K562 (cell line): Measurements from ENCODE around the gene SNAPC2. TPM values are rescaled to one million over a fixed set of nuclear protein-coding genes. Genes with fewer than 3 reads are reported as not detected.

Experiments
- ATF4 ChIP-seq: fragments of 450-650 bp; formaldehyde crosslinking; IDR thresholded peaks from 2 replicates; pipeline ENCODE4 v1.4.0; 2022; ENCODE audit warnings: mild to moderate bottlenecking, moderate library complexity
- CTCFL ChIP-seq: IDR thresholded peaks from 2 replicates; pipeline ENCODE4 v1.6.1; 2011; ENCODE audit warnings: borderline replicate concordance, low read depth, mild to moderate bottlenecking, moderate library complexity, low read length; ENCODE audit not compliant: insufficient read depth, poor library complexity, severe bottlenecking
- FOS ChIP-seq: IDR thresholded peaks from 3 replicates; pipeline ENCODE4 v1.6.1; 2011; ENCODE audit not compliant: insufficient read length; ENCODE audit errors: extremely low read depth
- SAP30 ChIP-seq: fragments of 200-600 bp; sonication (generic); IDR thresholded peaks from 2 replicates; pipeline ENCODE4 v1.6.1; 2012; ENCODE audit warnings: borderline replicate concordance, low read depth, mild to moderate bottlenecking, moderate library complexity, low read length, control low read depth, inconsistent platforms; ENCODE audit not compliant: insufficient read depth, poor library complexity, severe bottlenecking
- TRIM28 ChIP-seq: fragments of 450-650 bp; IDR thresholded peaks from 2 replicates; pipeline ENCODE4 v1.6.1; 2017
- ZFP91 ChIP-seq: sonication (generic); formaldehyde crosslinking; IDR thresholded peaks from 2 replicates; pipeline ENCODE4 v1.8.0; 2022; ENCODE audit warnings: mild to moderate bottlenecking, missing genetic modification reagents
- ZNF449 ChIP-seq: fragments of 250-450 bp; sonication (Bioruptor Pico); IDR thresholded peaks from 2 replicates; pipeline ENCODE4 v1.8.0; 2022; ENCODE audit warnings: moderate library complexity, mild to moderate bottlenecking, inconsistent platforms
- ZNF511 ChIP-seq: sonication (generic); formaldehyde crosslinking; IDR thresholded peaks from 2 replicates; pipeline ENCODE4 v1.8.0; 2022; ENCODE audit warnings: mild to moderate bottlenecking, missing genetic modification reagents
- ZNF644 ChIP-seq: fragments of 200-800 bp; sonication (Bioruptor generic); IDR thresholded peaks from 2 replicates; pipeline ENCODE4 v1.6.1; 2016; ENCODE audit warnings: low read depth, missing genetic modification characterization, missing compliant biosample characterization
- ZNF695 ChIP-seq: fragments of 450-650 bp; formaldehyde crosslinking; IDR thresholded peaks from 2 replicates; pipeline ENCODE4 v1.4.0; 2020; ENCODE audit warnings: mild to moderate bottlenecking, moderate library complexity
- ZNF778 ChIP-seq: fragments of 450-650 bp; formaldehyde crosslinking; IDR thresholded peaks from 2 replicates; pipeline ENCODE4 v1.4.0; 2020; ENCODE audit warnings: mild to moderate bottlenecking, moderate library complexity
- ZNF780A ChIP-seq: fragments of 250-450 bp; sonication (Bioruptor Pico); IDR thresholded peaks from 2 replicates; pipeline ENCODE4 v1.5.0; 2021; ENCODE audit warnings: mild to moderate bottlenecking
- polyA plus RNA-seq, 8 experiments: library from polyadenylated mRNA; depleted of rRNA in 4 of 8; stranded (reverse) in 5 of 8; unstranded in 3 of 8; fragments of >200 nt; fragmentation: Nextera tagmentation in 2 of 8; fragmentation: Illumina TruSeq in 1 of 8; extraction: Ambion mirVana in 2 of 8; extraction: Trizol in 1 of 8; gene quantifications; 2 replicates each; pipeline versions ENCODE4 v1.2.1 to v1.2.3, GENCODE V29; 2011 to 2014; ENCODE audit warnings: inconsistent platforms in 1 of 8, missing spikeins in 1 of 8
- total RNA-seq, 7 experiments: library from RNA; depleted of rRNA in 6 of 7; stranded (reverse); fragments of >200 nt in 6 of 7; fragmentation: Illumina TruSeq in 2 of 7; extraction: Trizol in 2 of 7; gene quantifications; 2 replicates each; pipeline versions ENCODE4 v1.2.1 to v1.2.3, GENCODE V29; 2011 to 2021; ENCODE audit warnings: low replicate concordance in 1 of 7

Gene SNAPC2
- total and polyA plus RNA-seq, 9 of the 15 experiments (the other 6 are each of a cell fraction or from before 2014, with no cell fraction given) = 0.59 to 45.1 (median 15.3) TPM

GRCh38 chr19:7903244-7904073 lies 16.7 kb upstream of the SNAPC2 start, which contains the start of gene MAP2K7 (continued):
- TF ChIP-seq ZFP91 (CRISPR knock-in tag) (no peak), ZNF780A (CRISPR knock-in tag) (no peak), SAP30 (no peak), ZNF644 (tag) (no peak), ZNF778 (CRISPR knock-in tag) (no peak), CTCFL (peak; percentile 99), ZNF695 (CRISPR knock-in tag) (no peak), FOS (no peak), ZNF449 (CRISPR knock-in tag) (no peak), ATF4 (CRISPR knock-in tag) (no peak), TRIM28 (no peak), ZNF511 (peak; percentile 65; the same call in 1 of the 2 replicates)
